NCI-H2227 (cell line): ENCODE results near the gene MGLL.
"Not testable (repeated sequence)": the region's sequence is repeated elsewhere in the genome, so short reads cannot be mapped to it uniquely, and the experiment has no call there.

Experiments used
- DNase-seq: peaks from one replicate; lab custom pipeline; 2025; ENCODE audit not compliant: unreplicated experiment; lab: John Stamatoyannopoulos, UW

Gene MGLL

DNA sequence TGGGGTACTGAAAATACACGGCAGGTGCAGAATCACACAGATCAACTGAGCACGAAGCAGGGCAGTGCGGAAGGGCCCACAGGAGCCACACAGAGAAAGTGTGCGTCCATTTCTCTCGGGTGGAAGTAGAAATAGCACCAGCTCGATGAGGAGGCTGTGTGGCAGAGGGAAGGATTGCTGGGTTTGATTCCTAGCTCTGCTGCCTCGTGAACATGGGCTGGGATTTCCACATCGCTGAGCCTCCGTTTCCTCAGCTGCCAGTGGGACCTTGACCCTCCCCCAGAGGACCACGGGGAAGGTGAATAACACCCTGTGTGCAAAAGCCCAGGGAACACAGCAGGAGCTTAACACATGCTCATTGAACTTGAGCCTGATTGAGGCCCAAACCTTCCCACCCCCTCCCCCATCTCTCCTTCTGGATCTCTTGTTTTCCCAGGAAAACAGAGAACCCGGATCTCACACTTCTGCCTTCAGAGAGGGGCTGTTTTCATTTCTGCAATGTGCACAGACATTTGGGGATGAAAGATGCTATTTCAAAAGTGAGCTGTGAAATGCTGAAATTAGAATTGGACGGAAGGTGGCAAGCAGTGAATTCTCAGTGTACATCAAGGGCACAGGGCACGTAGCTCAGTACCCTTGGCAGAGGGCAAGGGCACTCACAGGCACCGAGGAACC, 111.2 kb downstream of the MGLL start:
- DNase-seq = no peak

DNA sequence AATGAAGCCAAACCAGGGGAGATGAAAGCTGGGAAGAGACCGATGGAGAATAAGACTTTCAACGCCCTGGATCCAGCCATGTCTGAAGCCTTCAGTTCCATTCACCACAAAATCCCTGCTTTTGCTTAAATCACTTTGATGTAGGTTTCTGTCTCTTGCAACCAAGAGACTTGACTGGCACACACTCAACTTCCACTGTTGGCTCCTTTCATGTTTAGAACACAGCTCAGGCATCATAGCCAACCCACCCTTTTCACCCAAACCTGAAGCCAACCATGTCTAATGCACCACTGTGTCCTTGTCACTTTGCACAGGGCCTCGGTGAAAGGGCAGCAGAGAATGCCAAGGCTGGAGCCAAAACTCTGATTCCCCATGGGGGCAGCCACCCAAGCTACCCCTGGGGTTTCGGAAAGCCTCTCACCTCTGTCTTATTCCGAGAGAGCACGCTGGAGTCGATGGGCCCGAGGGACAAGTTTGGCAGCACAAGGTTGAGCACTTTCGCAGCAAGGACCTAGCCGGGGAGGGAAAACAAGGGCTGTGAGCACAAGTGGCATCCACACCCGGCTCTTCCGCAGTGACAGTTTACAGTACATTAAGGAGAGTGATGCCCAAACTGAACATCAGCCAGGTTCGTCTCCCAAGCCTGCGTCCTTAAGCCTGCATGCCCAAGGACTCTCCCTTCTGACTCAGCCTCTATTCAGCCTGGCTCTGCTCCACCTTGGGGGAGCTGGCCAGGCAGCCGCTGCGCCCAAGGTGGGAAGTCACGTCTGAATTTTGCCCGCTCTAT, 112.0 kb downstream of the MGLL start:
- no peak for DNase-seq

DNA sequence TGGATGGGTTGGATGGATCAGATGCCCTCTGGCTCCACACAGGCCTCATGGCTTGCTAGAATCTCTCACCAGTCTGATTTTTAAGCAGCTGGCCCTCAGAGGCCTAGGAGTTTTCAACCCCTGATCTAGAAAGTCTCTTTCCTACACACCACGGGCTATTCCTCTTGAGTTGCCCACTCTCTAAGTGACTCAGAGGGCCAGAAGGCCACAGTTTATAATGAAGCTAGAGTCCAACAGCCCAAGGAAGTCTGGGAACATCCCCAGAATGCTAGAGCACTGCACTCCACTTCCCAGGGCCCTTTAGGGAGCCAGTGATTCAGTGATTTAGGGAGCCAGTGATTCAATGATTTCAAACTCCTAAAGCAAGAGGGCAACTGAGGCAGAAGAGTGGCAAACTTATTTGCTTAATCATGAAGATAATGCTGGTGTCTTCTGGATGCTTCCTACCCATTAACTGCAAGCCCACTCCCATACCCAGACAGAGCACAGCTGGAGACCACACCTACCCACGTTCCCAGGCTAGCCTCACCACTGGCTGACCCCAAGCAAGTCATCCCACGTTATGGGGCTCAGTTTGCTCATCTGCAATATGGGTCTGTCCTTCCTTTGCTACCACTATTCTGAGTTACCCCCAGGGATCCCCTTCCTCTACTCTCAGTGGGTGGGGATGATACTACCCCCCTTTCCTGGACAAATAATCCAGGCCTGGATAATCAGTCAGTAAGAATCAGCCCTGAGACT, 112.8 kb downstream of the MGLL start:
- no peak for DNase-seq

DNA sequence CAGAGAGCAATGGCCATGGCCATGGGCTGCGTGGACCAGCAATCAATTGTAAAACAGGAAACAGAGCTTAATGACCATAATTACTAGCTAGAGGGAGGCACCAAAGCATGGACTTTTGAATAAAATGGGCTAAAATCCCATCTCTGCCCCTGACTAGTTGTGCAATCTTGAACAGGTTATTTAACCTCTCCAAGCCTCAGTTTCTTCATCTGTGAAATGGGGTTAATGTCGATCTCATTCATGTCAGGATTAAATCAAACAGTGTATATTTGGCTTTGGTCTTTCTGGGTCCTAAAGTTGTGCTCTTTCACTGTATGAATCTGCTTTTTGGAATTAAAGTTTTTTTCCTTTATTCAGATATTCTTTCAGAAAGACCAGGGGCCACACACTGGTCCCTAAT, 113.5 kb downstream of the MGLL start:
- no peak for DNase-seq

DNA sequence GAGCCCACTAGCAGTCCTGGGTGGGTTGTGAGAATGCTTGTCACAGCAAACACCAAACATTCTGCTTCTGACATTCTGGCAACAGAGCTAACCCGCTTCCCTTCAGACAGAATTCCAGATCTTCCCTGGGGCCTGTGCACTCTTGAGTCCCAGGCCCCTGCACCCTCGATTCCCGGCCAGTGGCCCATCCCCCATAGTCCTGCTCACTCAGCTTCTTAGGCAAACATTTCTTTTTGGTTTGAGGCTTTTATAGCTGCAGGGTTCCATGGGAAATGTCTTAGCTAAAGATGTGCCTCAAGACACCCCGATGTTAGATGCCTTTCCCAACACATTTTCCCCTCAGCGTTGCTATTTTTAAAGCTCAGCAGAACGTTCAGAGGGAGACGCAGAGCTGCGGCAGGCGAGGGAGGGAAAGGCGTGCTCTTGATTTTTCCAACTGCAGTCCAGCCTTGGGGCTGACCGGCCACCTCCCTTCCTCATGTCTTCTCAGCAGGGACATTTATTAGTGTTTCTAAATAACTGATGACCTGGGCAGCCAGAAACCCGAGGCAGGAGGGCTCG, 114.4 kb downstream of the MGLL start:
- peak; percentile 14 for DNase-seq

DNA sequence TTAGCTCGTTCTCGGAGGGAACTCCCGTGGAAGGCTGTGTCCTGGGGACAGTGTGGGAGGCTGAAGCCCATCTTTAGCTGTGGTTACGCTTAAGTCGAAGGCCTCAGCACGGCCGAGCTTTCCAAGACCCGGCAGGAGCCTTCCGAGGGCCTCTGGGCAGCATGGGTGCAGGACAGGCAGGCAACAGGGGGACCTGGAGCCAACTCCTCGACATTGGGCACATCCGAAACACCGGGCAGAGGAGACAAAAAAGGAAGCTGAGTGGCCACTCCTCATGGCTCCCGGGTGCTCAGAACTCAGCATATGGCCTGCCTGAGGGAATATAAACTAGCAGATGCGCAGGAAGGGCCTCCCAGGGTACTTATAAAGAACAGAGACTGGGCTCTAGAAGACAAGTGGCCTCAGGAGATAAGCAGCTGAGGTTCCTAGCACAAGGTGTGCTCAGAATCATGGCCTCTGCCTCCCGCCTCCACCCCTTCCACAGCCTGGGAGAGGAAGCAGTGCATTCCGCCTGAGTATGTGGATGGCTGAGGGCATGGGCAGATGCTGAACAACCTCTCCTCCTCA, 115.4 kb downstream of the MGLL start:
- no peak for DNase-seq

DNA sequence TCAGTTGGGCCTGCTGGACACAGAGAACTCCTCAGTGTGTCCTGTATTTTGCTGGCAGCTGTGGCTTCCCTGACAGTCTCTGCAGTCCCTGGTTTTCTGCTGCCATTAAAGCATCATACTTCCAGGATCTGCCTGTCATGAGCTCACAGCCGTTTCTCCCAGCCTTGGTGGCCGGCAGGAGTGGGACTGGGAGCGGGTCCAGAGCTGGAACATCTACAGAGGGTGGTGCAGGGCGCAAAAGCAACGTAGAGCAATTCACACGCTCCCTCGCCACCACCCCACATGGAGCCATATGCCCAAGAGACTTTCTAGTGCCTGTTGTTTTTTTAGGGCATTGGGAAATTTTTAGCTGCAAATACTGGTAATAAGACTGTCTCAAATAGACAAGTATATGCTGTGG, 116.0 kb downstream of the MGLL start:
- DNase-seq = no peak

DNA sequence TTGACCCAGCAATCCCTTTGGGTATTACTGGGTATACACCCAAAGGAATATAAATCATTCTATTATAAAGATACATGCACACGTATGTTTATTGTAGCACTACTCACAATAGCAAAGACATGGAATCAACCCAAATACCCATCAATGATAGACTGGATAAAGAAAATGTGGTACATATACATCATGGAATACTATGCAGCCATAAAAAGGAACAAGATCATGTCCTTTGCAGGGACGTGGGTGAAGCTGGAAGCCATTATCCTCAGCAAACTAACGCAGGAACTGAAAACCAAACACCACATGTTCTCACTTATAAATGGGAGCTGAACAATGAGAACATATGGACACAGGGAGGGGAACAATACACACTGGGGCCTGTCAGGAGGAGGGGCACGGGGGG, 117.5 kb downstream of the MGLL start:
- DNase-seq = not testable (repeated sequence)

DNA sequence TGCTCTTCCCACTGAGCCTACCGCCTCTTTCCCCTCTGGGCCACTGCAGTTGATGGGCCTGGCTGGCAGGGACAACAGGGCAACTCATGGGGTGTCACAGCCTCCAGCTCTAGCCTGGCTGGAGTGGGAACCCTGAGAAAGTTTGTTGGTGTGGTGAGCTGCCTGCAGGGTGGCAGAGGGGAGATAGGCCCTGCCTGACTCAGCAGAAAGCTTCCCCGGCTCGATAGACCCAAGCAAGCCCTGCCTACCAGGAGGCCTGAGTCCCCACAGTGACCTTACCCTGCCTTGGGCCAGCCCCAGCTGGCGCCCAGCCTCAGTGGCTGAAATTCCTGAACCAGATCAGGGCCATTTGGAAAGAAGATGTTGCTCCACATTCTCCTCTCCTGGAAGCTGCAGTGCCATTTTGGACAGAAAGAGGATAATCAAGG, 120.2 kb downstream of the MGLL start:
- no peak for DNase-seq

DNA sequence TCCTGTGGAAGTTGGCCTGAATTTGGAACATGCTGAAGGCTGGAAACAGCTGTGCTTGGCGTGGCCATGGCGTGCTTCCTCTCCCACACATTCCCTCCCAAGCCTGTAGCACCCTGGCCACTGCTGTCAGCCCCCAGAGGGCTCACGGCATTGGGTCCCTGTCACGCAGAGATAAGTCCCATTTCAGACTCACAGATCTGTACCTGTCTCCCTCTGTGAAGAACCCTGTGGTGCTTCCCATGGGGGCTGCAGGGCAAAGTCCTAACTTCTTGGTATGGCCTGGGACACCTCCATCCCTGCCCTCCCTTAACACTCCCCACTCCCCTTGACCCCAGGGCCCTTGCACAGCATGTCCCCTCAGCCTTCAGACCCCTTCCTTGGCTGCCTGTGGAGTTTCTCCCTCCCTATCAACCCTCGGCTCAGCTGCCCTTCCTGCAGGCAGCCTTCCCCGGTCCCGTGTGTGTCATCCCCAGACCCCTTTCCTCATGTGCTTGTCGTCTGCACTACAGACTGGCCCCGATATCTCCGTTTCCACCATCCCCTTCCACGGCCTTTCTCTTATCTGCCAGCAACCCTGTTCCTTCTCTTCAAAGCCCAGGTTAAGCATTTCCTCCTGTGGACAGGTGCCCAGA, 120.9 kb downstream of the MGLL start:
- no peak for DNase-seq

DNA sequence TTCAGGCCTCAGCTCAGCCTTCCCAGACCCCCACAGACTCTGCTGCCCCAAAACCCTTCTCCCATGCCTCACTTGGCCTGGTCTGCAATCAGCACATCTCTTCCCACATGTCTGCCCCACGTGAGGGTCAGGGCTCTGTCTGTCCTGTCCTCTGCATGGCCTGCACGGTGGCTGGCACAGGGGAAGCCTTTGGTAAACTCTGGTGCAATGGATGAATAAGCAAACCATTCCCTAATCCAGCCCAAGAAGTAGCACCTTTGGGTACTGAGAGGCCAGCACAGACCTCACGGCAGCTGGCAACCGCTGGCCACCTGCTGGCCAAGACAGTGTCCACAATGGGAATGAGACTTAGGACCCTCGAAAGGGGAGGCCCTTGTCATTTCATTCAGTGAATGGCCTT, 121.9 kb downstream of the MGLL start:
- DNase-seq = no peak

DNA sequence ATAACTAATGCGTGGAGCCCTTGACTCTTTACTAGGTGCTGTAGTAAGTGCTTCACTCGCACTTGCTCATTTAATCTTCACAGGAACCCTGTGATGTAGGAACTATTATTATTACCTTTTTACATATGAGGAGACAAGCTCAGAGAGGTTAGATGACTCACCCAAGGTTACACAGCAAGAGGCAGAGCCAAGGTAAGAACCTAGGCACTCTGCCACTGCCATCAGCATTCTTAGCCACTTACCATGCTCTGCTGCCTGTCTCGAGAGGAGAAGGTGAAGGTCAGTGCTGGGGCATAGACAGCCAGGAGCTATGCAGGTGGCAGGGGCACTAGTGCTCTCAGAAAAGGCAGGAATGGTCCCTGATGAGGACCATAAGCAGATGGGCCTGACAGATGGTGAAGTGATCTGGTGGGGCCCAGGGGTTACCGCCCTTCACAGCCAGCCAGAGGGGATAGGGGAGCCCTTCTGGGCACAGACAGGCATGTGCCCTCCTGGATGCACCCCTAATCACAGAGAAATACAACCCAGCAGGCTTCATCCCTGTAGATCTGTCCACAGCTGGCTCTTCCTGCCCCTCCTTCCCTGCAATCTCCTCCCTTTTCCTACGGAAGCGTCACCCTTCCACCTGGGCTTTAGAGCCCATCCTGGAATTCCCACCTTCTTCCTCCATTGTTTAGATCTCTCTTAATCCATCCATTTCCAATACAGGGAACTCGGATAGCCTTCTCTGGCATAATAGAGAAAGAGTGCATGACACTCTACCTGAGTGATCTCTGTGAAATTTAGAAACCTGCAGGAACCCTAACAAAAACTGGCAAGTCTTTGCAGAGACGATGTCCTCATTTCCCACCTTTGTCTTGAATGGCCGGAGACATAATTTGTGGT, 122.7 kb downstream of the MGLL start:
- DNase-seq = no peak

DNA sequence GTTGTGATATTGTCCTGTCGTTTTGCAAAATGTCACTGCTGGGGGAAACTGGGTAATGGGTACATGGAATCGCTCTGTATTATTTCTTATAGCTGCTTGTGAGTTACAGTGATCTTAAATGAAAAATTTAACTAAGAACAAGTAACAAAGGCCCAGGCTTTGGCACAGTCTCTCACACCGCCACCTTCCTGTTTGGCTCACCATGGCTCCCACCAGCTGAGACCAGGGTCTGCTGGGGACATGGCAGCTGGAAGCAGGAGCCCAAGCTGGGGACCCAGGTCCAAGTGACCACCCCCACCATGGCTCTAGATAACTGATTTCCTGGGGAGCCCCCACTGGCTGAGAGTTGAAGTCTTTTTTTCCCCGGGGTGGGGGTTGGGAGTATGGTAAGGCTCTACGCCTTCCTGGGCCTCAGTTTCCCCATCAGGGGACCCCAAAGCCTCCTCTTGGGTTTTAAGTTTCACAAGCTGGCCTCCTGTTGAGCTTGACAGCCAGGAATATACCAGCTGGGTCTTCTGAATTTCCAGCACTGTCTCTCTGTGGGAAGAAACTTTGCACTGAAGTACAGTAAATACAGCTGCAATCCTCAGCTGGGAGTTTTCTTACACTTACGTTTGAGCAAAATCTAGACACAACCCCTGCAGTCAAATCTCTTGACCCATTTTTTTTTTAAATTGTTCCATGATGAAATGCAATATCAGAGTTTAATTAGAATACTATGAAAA, 123.5 kb downstream of the MGLL start:
- no peak for DNase-seq

DNA sequence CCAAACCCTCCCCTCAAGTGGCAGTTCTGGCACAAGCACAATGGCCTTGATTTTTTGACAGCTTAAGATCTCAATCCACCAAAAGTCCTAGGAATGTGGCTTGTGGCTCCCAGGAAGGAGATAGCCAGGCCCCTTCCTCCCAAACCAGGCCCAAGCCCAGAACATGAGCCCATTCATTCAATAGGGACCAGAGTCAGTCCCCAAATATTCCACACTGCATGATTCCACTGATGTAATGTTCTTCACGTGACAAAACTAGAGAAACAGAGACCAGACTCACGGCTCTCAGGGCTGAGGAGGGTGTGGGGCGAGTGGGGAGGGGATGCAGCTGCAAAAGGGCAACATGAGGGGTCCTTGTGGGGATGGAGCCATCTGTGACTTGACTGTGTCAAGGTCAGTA, 124.0 kb downstream of the MGLL start:
- DNase-seq = no peak

DNA sequence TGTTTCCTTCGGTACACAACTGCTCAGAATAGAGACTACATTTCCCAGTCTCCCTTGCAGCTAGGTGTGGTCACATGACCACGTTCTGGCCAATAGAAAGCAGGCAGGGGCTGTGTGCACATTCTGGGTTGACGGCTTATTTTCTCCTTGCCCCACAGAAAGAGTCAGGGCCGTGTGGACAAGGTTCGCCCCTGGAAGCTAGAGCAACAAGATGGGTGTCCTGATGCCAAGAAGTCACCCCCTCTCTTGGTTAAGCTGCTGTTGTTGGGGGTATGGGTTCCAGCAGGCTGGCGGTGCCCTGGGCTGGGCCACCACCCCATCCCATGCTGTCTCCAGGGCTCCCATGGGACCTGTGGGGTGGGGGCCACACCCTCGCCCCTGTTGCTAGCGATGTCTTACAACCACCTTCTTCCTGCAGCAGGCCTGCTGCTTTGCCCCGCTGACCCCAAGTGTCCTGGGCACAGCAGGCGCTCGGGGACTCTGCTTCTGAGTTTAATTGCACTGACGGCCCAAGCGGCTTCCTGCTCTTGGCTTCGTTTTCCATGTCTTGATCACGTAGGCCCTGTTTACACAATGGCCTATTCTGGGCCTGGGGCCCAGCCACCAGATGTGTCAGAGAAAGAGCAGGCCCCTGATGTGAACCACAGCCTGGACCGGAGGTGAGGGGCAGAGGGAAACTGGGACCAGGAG, 124.6 kb downstream of the MGLL start:
- DNase-seq = peak; percentile 79

DNA sequence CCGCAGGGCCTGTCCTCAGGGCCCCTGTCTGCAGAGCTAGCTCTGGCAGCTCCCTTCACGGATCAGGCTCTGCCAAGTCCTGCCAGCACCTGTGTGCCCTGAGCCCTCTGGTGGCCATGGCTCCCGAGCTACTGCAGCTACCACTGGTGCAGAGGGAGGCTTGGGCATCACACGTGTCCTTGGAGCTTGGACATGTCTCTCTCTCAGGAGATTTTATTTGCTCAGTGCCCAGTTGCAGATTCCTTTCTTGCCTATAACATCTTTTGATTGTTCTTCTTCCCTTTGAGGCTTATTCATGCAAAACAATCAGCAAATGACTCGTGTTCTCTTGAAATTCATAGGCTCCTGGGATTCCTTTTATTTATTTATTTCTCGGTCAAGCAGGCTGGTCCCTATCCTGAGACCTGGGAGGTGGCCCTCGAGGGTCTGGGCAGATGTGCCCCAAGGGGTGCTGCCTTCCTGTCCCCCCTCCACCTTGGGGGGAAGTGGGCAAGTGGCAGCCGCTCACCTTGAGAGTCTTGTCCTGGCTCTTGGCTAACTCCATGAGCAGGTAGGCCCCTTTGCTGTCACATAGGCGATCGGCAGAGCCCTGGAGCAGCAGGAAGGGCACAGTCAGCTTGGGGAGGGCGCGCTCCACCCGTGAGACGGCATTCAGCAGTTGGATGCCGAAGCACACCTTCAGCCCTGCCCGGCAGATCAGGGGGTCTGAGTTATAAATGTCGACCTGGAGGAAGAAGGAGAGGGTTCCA, 127.7 kb downstream of the MGLL start:
- peak; percentile 23 for DNase-seq

DNA sequence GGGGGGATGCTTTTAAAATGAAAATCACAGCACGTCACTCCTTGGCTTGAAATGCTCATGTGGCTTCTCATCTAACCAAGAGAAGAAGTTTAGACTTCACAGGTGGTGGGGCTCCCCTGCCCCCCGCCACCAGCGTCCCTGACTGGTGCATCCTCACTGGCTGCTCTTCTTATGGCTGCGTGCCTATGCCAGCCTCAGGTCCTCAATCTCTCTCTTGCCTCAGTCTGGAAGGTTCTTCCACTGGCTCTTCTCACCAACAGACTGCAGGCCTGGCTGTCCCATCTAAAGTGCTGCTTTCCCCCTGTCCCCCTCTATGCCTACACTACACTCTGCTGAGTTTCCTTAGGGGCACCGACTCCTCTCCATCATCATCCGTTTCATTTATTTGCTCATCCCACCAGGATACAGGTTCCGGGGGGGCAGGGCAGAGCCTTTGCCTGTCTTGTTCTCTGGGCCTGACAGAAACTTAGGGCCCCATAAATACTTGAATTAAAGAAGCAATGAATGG, 128.9 kb downstream of the MGLL start:
- no peak for DNase-seq
